ENCODE data around the gene NECAB3.

DNA sequence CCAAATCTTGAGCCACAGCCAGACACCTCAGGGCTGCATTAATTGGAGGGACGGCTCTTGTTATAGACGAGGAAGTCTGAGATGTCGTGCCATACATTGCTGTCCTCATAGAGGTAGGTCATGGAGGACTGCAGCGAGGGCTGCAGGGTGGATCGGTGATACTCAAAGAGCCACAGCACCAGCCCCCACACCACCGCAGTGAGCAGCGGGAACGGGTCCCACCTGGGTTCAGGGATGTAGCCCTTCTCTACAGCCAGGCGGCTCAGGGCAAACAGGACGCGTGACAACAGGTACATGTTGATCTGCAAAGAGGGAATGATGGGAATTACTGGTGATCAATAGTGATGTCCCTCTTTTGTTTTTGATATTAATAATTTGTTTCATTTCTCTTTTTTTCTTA is 33.4 kb upstream of the NECAB3 start:
- TF ChIP-seq POLR2A (IDR thresholded peaks at IDR 0.05): no peak
- TF ChIP-seq, protein P1, sequence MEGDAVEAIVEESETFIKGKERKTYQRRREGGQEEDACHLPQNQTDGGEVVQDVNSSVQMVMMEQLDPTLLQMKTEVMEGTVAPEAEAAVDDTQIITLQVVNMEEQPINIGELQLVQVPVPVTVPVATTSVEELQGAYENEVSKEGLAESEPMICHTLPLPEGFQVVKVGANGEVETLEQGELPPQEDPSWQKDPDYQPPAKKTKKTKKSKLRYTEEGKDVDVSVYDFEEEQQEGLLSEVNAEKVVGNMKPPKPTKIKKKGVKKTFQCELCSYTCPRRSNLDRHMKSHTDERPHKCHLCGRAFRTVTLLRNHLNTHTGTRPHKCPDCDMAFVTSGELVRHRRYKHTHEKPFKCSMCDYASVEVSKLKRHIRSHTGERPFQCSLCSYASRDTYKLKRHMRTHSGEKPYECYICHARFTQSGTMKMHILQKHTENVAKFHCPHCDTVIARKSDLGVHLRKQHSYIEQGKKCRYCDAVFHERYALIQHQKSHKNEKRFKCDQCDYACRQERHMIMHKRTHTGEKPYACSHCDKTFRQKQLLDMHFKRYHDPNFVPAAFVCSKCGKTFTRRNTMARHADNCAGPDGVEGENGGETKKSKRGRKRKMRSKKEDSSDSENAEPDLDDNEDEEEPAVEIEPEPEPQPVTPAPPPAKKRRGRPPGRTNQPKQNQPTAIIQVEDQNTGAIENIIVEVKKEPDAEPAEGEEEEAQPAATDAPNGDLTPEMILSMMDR (IDR thresholded peaks at IDR 0.05): no peak
